Transverse colon (tissue), 4 donors: ENCODE results near the gene FEV. TPM values are rescaled to one million over a fixed set of nuclear protein-coding genes. Genes with fewer than 3 reads are reported as not detected.

Experiments
- DNase-seq: peaks from one replicate; pipeline ENCODE4 v3.0.0-alpha.2; 2019
- H3K27ac ChIP-seq, 4 donors: fragments of 200-600 bp; sonication (generic); 2 replicates each; pipeline ENCODE4 v1.5.1; 2016 to 2018; ENCODE audit warnings: inconsistent platforms in 4 of 4
- H3K27me3 ChIP-seq: fragments of 200-600 bp; sonication (generic); 2 replicates; pipeline ENCODE4 v1.5.1; 2017; ENCODE audit warnings: inconsistent platforms
- H3K36me3 ChIP-seq, 4 donors: fragments of 200-600 bp; sonication (generic); 2 replicates each; pipeline ENCODE4 v1.5.1; 2017 to 2019; ENCODE audit warnings: inconsistent platforms in 4 of 4
- H3K4me1 ChIP-seq, 4 donors: fragments of 200-600 bp; sonication (generic); 2 replicates each; pipeline ENCODE4 v1.5.1; 2017 to 2020; ENCODE audit warnings: inconsistent platforms in 4 of 4
- H3K4me3 ChIP-seq, 4 donors: fragments of 200-600 bp; sonication (generic); 1 replicate in 1 of 4; 2 replicates in 3 of 4; pipeline versions ENCODE4 v1.5.1 to v1.6.1; 2017 to 2019; ENCODE audit warnings: inconsistent platforms in 4 of 4
- H3K9me3 ChIP-seq, 2 donors: fragments of 200-600 bp; sonication (generic); 2 replicates each; pipeline ENCODE4 v1.5.1; 2017 to 2019; ENCODE audit warnings: inconsistent platforms in 2 of 2
- CTCF ChIP-seq, 5 experiments: fragments of 200-600 bp in 3 of 5; fragments of 450-650 bp in 2 of 5; sonication (generic) in 3 of 5; IDR thresholded peaks; 1 replicate in 2 of 5; 2 replicates in 3 of 5; pipeline ENCODE4 v1.5.1; 2016 to 2017; ENCODE audit warnings: antibody characterized with exemption in 5 of 5, inconsistent platforms in 3 of 5, mild to moderate bottlenecking in 2 of 5, moderate library complexity in 1 of 5
- EP300 ChIP-seq: sonication (generic); formaldehyde crosslinking; IDR thresholded peaks from one replicate; pipeline ENCODE4 v1.6.1; 2017; ENCODE audit warnings: antibody characterized with exemption, low read depth
- POLR2A ChIP-seq: fragments of 450-650 bp; IDR thresholded peaks from one replicate; pipeline ENCODE4 v1.6.1; 2016; ENCODE audit warnings: antibody characterized with exemption, mild to moderate bottlenecking, moderate library complexity
- POLR2AphosphoS5 ChIP-seq, 3 donors: sonication (generic); formaldehyde crosslinking; IDR thresholded peaks; one replicate each; pipeline ENCODE4 v1.6.1; 2016; ENCODE audit warnings: antibody characterized with exemption in 3 of 3
- WGBS, 2 donors: methylation state at CpG; one replicate each; pipeline ENCODE4 v1.1.5; 2018; ENCODE audit warnings: low coverage in 1 of 2; 5-methylcytosine and 5-hydroxymethylcytosine counted together
- in situ Hi-C, 4 donors: fragments of 200-750 bp; cut with MboI; loops; one replicate each; pipeline versions ENCODE4 v1.15.0 to v1.15.1; 2017; ENCODE audit warnings: low sequenced_read_pairs in 3 of 4, low pct_ligation_motif_present in 1 of 4, low pct_unique_long_range_greater_than_20kb in 1 of 4
- intact Hi-C: fragments of 100-400 bp; cut with DNase I; formaldehyde crosslinking; loops from one replicate; pipeline ENCODE4 v1.15.1; 2023; ENCODE audit warnings: low total_unique reads
- total RNA-seq, 4 donors: library from RNA; depleted of rRNA; stranded (reverse); fragments of >200 nt; gene quantifications; one replicate each; pipeline ENCODE4 v1.1.0, GENCODE V29; 2016

Gene FEV
- total RNA-seq, 4 donors from 2014 or later, result 1.9 to 8.2 TPM; not detected in 2

GRCh38 chr2:219026946-219027345 lies 42.0 kb upstream of the FEV start:
- Histone ChIP-seq H3K4me1 (no peaks in the 10 kb centered on the region), H3K27ac (no peak overlapping the region), H3K4me3 (no peak overlapping the region), H3K9me3 (no peaks in the 10 kb centered on the region), H3K27me3 (no peaks in the 10 kb centered on the region), H3K36me3 (no peaks in the 10 kb centered on the region)
- DNase-seq, result no peak
- whole genome bisulfite sequencing, 2 donors, result 72 to 87% methylated on average over 6 to 7 of the region's 7 CpGs
- intact Hi-C loops, result no loop called here
- TF ChIP-seq CTCF (IDR thresholded peaks at IDR 0.05) (no peak), POLR2A (no peak), EP300 (no peak), POLR2AphosphoS5 (IDR thresholded peaks at IDR 0.05) (no peak)
- in situ Hi-C loops, result loop anchor here in 2 of 4 donors (10.0 to 25.0 kb wide), 2 partner anchors 128 to 285 kb away; partner anchors contain the start of gene PTPRN (in 2 of the 2)

- no peak for DNase-seq
- in situ Hi-C loops, result loop anchor here in 2 of 4 donors (10.0 to 25.0 kb wide), 2 partner anchors 129 to 286 kb away; partner anchors contain the start of gene PTPRN (in 2 of the 2)
- whole genome bisulfite sequencing, 2 donors, result 83 to 87% methylated on average over 3 to 18 of the region's 18 CpGs
- Histone ChIP-seq H3K27me3 (no peaks in the 10 kb centered on the region), H3K4me3 (no peak overlapping the region), H3K4me1 (no peaks in the 10 kb centered on the region), H3K36me3 (no peaks in the 10 kb centered on the region), H3K9me3 (no peaks in the 10 kb centered on the region), H3K27ac (no peak overlapping the region)
- TF ChIP-seq POLR2AphosphoS5 (IDR thresholded peaks at IDR 0.05) (no peak), EP300 (no peak), POLR2A (no peak), CTCF (IDR thresholded peaks at IDR 0.05) (no peak)
- intact Hi-C loops, result no loop called here
Measured at GRCh38 chr2:219025637-219026585, 40.9 kb upstream of the FEV start.

- intact Hi-C loops, result no loop called here
- Histone ChIP-seq H3K27ac (no peak overlapping the region), H3K4me3 (no peak overlapping the region), H3K4me1 (no peaks in the 10 kb centered on the region), H3K27me3 (no peaks in the 10 kb centered on the region), H3K9me3 (no peaks in the 10 kb centered on the region), H3K36me3 (no peaks in the 10 kb centered on the region)
- TF ChIP-seq CTCF (IDR thresholded peaks at IDR 0.05) (no peak), POLR2AphosphoS5 (IDR thresholded peaks at IDR 0.05) (no peak), EP300 (no peak), POLR2A (no peak)
- 69% methylated on average over 11 of the region's 11 CpGs; no CpG with 5 or more reads in 1 of the 2 donors for WGBS, 2 donors
- DNase-seq, result no peak
- in situ Hi-C loops, result loop anchor here in 1 of 4 donors (10.0 kb wide), 1 partner anchor 131 kb away; no protein-coding TSS in a partner anchor
Measured at GRCh38 chr2:219024059-219024458, 39.1 kb upstream of the FEV start.

- Histone ChIP-seq H3K27ac (no peak overlapping the region), H3K27me3 (no peaks in the 10 kb centered on the region), H3K4me3 (no peak overlapping the region), H3K4me1 (no peaks in the 10 kb centered on the region), H3K9me3 (no peaks in the 10 kb centered on the region), H3K36me3 (no peaks in the 10 kb centered on the region)
- TF ChIP-seq POLR2A (no peak), EP300 (no peak), POLR2AphosphoS5 (IDR thresholded peaks at IDR 0.05) (no peak), CTCF (IDR thresholded peaks at IDR 0.05) (no peak)
- in situ Hi-C loops (loop anchor here in 1 of 4 donors (10.0 kb wide), 1 partner anchor 132 kb away; no protein-coding TSS in a partner anchor), intact Hi-C loops (no loop called here)
- no peak for DNase-seq
- WGBS, 2 donors, result 84 to 100% methylated on average over 2 to 12 of the region's 12 CpGs
Measured at GRCh38 chr2:219023045-219023605, 38.1 kb upstream of the FEV start.
